ENCODE results near the gene IMP3.
"Not testable (repeated sequence)": the region's sequence is repeated elsewhere in the genome, so short reads cannot be mapped to it uniquely, and the experiment has no call there.

IMP3 gene, protein sequence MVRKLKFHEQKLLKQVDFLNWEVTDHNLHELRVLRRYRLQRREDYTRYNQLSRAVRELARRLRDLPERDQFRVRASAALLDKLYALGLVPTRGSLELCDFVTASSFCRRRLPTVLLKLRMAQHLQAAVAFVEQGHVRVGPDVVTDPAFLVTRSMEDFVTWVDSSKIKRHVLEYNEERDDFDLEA

DNA sequence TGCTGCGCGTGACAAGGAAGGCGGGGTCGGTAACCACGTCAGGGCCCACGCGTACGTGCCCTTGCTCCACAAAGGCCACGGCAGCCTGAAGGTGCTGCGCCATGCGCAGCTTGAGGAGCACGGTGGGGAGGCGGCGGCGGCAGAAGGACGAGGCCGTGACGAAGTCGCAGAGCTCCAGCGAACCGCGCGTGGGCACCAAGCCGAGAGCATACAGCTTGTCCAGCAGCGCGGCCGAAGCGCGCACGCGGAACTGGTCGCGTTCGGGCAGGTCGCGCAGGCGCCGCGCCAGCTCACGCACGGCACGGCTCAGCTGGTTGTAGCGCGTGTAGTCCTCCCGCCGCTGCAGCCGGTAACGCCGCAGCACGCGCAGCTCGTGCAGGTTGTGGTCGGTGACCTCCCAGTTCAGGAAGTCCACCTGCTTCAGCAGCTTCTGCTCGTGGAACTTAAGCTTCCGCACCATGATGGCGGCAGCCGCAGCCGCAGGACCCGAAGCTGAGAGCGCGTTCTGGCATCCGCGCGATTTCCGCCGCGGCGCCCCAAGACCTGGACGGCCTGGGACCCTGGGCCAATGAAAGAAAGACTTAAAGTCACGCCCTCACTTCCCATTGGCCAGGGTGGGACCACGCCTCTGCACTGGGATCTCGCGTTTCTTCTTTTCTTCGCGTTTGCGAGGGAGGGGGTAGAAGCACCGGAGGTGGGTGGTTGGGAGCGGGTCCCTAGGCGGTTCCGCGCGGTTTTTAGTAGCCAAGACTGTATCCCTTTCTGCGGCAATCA, at the start of gene IMP3:
Gene IMP3 (minus strand): TSS at position 516 of the 774 bp plus-strand sequence. CDS start 56 bp downstream, at position 460.
- DNase-seq, result peak; percentile 94

DNA sequence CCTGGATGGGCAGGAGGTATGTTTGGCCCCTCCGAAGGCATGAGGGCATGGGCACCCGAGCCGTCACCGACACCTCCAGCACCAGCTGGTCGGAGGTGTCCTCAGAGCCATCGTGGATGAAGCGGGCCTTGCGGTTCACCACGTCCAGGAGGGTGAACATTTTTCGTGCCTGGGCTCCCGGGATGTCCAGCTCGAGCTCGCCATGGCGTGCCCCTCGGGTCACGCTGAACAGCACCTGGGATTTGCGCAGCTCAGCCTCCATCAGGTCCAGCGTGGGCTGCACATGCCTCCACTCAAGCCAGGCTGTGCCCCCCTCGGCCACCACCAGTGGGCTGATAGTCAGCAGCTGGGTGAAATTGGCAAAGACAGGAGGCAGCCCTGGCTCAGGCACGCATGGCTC, 49.4 kb upstream of the IMP3 start:
- DNase-seq, result not testable (repeated sequence)

DNA sequence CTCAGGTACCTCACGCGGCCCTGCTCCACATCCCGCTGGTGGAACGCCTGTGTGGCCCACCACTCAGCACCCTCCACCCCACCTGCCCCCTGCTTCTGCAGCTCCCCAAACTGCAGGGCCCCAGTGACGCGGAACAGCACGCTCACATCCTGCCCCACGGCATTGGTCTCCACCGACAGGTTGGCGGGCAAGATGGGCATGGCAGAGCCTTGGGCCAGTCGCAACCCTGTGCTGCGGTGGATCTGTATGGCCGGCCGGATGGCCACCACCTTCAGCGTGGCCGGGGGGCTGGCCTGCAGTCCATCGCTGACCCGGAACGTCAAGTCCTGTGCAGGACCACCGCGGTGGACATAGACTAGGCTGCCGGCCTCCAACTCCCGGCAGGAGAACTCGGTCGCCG, 48.8 kb upstream of the IMP3 start:
- DNase-seq, result no peak

DNA sequence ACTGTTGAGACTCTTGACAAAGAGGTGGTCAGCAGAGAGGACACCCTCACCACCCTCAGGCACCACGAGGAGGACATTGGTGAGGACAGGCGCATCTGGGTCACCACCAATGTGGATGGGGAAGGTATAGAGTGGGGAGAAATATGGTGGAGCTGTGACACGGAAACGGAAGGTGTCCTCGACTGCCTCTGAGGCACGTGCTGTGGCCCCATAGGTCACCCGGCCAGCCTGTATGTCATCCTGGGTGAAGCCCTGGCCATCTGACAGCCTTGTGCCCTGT, 48.2 kb upstream of the IMP3 start:
- no peak for DNase-seq

DNA sequence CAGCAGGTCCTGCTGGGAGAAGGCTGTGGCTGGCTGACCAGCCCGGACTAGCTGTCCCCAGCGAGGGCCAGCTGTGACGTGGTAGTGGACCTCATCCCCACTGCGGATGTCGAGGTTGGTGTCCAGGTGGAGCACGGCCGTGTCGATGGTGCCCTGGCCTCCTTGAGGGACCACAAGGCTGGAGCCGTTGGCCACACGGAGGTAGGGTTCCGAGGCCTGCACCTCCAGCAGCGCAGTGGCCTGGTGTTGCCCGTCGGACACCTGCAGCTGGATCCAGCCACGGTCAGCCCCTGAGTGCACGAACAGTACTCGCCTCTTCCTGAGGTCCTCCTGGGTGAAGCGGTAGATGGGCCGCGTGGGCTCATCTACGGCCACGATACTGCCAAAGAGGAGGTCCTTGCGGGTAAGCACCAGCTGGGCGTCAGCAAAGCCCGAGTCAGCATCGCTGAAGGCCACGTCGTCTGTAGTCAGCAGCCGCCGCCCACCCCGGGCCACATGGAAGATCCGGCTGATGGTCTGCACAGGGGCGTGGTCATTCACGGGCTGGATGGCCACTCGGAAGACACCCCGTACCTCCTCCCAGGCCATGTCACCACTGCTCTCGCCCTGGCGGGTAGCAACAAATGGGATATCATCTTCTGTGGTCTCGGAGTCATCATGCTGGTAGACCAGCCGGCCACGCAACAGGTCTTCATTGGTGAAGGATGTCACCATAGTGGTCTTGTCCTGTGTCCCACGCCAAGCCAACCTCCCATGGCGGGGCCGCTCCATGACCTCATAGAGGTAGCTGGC, 47.7 kb upstream of the IMP3 start:
- DNase-seq, result no peak

DNA sequence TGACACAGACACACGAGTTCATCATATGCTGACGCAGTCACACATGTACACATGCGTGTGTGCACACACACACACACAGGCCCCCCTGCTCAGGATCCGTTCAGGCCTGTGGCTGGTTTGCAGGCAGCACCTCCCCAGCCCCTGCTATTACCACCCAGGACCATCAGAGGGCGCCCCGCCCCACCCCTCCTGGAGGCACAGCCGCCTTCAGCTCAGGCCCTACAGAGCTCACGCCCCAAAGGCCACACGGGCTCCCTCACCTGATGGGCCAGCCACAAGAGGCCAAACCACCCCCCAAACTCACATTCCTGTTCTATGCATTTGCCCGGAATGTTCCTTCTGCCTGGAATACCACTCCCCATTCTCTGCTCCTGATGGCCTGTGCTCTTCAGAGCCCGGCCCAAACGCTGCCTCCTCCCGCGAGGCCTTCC, 46.2 kb upstream of the IMP3 start:
- peak; percentile 78 for DNase-seq

DNA sequence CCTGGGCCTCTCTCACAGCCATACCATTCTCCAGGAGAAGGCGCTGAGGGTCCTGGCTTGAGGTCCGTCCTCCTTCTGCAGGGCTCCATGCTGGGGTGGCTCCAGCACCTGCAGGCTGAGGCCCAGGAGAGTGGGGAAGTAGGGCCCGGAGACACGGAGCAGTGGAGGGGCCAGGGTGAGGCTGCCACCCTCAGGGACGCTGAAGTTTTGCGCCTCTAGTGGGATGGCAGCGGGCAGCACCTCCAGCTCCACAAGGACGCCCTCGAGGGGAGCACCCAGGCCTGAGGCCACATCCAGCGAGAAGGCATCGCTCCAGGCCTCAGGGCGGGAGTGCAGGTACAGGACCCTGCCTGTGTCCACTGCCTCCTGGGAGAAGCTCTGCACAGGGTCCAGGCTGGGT, 45.2 kb upstream of the IMP3 start:
- no peak for DNase-seq

DNA sequence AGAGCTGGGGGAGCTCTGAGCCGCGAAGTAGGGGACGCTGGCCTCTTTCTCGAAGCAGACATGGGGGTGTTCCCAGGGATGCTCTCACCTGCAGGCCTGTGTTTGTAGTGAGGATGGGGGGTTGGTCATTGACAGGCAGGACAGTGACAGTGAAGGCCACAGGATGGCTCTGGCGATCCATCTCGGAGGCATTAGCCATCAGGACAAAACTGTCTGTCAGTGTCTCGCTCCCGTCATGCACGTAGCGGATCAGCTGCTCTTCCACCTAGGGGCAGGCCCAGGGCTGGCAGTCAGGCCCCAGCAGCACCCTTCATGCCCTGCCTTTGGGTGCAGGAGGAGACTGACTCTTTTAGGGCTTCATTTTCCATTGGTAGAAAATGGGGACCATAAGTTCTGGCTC, 44.6 kb upstream of the IMP3 start:
- DNase-seq, result no peak

DNA sequence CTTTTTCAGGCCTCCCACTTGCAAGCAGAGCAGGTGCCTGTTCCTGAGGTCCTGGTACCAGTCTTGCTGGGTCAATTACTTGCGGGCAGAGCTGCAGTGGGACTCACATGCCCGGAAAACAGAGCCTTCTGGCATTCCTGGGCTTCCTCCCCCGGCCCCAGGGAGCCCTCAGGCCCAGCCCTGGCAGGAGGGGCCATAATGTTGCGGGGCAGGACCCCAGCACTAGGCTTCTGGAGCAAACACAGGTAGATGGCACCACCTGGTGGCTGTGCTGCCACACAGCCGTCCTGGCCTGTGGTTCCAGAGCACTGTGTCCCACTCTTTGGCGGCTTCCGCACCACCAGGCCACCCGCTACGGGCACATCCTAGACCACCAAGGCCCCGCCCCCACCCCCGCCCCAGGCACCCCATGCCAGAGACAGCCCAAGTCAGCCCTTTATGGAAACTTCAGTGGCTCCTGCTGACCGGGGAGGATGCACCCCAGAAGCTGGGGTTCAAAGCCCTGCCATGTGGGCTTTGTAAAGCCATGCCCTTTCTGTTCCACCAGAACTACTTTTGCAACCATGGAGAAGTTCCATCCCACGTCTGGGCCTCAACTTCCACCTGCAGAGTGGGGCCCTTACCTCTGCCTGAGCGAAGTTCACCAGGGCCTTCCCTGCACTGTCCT, 43.8 kb upstream of the IMP3 start:
- peak; percentile 68 for DNase-seq

DNA sequence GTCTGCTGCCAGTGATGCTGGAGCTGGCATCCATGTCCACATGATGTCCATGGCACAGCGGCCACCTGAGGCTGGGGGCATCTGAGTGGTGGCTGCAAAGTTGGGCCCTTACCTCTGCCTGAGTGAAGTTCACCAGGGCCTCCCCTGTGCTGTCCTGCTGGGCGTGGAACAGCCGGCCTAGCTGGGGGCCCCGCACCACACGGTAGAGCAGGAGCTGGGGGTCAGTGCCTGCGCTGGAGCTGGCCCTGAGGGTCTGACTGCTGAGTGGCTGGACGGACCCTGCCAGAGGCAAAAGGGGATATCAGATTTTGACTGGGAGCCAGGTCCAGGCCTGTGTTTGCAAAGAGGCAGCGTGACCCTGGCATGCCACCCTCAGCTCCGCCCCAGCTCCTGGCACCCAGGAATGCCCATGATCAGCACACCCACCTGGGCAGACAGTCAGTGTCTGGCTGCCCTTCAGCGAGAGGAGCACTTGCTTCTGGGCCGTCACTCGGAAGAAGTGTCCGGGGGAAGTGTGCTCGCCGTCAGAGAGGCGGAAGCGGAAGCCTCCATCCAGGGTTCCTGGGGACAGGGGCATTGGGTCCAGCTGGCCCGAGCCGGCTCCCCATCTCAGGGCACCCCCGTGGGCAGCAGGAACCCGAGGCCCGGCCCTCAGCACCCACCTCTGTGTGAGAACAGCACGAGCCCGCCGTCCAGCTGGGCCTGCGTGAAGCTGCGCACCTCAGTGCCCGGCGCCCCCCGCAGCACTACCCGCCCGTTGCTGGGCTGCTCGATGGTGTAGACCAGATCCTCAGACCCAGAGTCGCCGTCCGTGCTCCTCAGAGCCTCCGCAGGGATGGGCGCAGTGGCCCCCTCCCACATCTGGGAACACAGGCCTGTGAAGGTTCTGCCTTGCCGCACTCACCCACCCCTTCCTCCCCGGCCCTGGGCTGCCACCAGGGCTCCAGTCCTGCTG, 42.4 kb upstream of the IMP3 start:
- no peak for DNase-seq

DNA sequence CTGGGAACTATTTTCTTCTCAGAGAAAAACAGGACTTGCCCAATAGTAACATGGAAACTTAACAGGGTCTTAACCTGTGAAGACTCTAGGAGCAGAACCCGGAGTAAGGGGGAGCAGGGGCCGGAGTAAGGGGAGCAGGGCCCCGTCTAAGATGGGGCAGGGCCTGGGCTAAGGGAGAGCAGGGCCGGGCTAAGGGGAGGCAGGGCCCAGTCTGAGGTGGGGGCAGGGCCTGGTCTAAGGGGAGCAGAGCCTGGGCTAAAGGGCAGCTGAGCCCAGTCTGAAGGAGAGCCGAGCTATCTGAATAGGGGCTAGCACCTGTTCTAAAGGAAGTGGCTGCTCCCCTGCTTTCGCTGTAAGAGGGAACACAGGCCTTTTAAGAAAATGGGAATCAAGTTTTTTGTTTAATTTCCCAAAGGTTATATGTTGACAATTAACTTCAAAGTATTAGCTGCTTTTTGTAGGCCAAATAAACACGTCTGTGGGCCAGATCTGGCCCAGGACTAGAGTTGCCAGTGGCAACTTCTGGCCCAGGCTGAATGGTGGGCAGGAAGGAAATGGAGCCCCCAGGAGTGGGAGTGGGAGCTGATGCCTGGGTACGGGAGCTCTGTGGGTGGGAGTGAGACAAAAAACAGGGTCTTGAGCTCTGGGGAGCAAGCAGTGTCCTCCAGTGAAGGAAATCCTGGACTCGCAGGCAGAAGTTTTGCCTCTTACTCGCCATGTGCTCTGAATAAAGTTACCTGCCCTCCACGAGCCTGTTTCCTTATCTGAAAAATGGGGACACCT, 40.2 kb upstream of the IMP3 start:
- no peak for DNase-seq

DNA sequence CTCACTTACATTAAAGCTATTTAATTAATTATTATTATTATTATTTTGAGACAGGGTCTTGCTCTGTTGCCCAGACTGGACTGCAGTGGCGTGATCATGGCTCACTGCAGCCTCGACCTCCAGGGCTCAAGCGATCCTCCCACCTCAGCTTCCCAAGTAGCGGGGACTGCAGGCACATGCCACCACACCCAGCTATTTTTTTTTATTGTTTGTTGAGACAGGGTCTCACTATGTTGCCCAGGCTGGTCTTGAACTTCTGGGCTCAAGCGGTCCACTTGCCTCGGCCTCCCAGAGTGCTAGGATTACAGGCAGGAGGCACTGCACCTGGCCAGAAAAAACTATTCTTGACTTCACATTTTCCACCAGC, 38.3 kb upstream of the IMP3 start:
- DNase-seq, result not testable (repeated sequence)

DNA sequence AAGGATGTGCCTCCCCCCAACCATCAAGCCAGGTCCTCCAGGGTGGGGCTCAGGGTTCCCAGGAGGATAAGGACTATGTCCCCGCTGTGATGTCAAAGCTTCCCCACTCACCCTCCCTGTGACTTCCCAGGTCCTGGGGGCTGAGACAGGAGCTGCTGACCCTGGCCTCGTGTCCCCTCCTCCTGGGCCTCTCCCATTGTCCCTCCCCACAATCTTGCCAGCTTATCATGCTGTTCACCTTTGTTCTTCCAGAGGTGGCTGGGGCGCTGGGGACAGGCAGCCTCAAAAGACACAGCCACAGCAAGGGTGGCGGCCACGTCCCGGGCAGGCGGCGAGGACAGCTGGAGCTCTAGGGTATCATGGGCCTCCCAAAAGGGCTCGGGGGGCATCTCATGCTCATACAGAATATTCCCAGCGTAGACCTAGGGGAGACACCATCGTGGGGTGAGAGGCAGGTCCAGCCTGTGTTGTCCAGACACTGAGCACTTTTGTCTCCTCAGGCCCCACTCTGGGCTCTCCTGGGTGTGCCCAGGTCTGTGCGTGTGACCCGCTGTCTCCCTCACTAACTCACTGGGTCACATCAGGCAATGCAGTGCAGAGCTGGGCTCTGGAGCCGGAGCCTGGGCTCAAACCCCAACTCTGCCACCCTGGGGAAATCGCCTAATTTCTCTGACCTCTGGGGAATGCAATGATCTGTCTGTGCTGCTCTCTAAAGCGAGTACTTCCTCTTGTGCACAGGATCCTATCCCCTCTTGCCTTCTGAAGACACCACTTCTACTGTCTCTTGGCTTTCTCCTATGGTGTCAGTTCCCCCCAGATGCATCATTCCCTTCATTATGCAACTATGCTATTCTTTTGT, 37.7 kb upstream of the IMP3 start:
- no peak for DNase-seq

DNA sequence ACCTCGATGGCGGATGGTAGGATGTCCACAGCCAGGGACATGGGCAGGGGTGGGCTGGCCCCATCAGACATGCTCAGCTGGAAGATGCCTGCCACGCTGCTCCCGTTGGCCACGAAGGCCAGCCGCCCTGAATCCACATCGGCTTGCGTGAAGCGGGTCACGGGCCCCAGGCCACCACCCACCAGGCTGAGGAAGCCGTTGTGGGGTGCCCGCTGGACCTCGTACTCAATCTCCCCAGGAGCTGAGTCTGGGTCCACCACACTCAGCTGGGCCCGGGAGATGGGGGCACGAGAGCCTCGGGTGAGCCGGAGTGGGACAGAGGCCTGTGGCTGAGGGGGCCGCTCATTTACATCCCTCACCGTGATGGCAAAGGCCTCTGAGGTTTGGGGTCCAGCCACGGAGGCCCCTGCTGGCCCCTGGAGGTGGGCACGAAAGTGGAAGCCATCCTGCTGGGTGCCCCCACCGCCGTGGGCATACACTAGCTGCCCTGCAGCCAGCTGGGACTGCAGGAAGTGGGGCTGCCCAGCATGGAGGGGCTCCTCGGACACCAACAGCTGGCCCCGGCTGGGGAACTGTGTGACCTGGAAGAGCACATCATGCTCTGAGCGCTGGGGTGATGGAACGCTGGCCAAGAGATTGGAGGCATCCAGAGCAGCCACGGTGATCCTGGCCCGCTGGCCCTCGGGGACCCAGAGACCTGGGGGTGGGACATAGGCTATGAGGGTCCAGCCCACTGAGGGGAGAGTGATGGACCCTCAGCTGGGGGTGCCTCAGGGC, 36.9 kb upstream of the IMP3 start:
- DNase-seq, result no peak

DNA sequence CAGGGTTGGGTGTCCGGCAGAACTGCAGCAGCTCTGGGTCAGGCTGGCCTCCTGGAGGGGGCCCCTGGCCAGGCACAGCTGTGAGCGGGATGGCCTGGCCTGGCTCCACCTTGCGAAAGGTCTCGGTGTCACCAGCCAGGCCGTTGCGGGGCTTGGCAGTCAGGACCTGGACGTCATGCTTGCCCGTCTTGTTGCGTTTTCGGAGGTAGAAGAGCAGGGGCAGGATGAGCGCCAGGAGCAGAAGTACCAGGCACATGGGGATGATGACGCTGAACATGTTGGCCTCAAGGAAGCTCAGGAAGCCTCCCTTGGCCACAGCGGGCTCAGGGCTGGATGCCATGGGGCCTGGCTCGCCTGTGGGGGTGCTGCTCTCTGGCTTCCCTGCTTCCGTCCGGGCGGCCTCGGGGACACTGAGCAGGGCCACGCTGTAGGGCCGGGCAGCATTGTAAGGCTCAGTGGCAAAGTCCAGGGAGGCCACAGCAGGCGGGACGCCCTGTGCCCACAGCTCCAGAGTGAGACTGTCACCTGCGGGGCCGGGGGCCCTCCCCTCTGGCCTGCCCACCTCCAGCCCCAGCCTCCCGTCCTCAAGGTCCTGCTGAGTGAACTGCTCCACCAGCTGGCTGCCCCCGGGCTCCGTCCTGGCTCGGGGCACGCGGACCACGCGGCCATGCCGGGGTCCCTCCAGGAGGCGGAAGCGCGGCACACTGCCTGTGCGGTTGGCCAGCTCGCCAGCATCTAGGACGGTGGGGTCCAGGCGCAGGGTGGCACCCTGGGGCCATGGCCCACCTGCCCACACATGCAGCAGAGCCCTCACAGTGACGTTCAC, 35.8 kb upstream of the IMP3 start:
- no peak for DNase-seq

DNA sequence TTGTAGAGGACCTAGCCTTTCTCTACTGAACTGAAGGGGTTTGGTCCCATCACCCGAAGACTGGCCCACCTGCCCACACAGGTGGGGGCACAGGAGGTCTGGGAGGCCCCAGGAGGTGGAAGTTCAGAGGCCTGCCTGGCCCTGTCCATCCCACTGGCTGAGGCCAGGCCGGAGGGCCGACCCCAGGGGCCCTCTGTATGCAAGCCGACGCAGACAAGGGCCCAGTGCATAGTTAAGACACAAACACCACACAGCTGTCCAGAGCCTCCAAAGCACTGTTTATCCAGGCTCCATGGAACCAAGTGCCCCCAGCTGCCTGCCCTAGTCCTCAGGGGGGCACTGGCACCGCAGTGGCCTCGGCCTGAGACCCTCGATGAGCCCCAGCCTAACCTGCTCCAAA, 34.3 kb upstream of the IMP3 start:
- DNase-seq, result no peak

DNA sequence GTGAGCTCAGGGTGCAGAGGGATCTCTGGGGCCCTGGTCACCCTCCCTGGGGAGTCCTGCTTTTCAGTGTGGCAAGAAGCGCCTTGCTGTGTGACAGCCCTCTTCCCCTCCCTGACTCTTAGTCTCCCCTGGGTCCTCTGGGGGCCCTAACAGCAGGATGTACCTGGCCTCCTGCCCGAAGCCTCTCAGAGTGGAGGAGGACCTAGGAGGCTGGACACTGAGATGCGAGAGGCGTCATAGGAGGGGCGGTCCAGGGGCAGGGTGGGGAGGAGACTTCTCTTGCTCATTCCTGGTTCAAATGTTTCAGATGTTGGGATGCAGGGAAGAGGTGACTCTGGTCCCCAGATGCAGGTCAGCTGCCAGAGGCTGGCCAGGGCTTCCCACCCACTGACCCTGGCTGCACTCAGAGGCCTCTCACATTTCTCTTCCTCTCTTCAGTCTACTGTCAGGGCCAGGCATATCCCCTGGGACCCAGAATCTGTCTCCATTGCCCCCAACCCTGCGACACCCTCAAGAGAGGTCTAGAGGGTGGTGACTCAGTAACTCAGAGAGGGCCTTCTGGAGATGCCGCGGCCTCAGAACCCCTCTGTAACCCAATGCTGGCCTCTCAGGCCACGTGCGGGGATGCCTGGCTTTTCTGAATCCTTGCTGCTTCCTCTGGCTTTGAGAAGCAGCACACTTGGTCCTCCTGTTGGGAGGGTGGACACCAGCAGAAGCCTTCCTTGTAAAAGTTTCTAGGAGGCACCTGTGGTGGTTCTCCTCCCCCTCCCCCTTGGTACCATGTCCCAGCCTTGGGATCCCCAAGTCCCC, 33.6 kb upstream of the IMP3 start:
- DNase-seq, result no peak
